HG02943 (cell line): ENCODE results near the gene TSHZ2.

Experiments used
- ATAC-seq: cut with Tn5 transposase; IDR thresholded peaks from one replicate; pipeline ENCODE4 v1.9.1; 2021; ENCODE audit warnings: mild to moderate bottlenecking, low read depth, moderate library complexity; ENCODE audit not compliant: unreplicated experiment

The TSHZ2 gene

DNA sequence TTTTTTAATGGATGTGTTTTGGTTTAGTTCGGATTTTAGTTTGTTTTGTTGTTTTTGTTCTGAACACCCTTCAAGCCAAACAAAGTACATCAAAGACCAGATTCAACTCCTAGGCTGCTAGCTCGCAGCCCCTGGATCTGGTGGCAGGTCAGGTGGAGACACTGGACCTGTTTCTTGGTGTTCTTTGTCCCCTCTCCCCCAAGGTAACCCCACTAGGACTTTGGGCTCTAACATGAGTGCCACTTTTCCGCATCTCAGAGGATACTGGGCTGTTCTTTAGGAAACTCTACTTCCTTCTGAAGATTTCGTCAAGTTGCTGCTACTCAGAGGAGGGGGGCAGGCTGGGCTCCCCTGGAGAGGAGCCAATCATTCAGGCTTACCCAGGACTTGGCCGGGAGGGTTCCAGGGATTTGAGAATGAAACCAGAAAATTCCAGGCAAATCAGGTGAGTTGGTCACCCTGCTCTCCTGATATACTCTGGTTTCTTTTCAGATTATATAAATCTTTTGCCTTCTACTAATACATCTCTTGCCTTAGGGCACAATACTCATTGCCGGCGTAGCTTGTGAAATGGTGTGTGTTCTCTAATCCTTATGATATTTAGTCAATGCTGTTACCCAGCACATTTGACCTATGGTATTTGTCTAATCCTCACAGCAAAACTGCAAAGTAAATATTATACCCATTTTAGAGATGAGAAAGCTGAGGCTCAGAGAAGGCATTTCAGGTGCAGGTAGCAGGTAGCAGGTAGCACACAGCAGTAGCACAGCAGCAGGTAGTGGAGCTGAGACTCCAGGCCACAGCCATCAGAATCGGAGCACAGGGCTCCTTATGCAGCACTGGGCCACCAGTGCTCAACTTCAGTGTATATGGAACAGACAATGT is 291.6 kb downstream of the TSHZ2 start:
- no peak for ATAC-seq

DNA sequence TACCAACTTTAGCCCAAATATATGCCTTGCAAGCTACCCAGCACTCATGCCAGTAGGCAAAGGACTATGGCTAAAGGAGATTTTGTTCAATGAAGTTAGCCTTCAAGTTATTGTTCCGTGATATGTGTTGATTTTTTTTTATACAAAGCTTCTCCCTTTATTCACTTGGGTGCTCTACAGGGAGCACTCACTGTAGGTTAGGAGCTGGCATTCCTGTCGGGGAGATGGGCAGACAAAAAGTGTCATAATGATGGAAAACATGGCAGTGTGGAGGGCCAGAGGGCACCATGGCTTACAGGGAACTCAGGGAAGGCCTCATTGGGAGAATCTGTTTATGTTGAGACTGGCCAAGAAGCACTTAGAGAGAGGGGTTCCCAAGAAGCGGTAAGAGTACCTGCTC is 292.4 kb downstream of the TSHZ2 start:
- no peak for ATAC-seq

DNA sequence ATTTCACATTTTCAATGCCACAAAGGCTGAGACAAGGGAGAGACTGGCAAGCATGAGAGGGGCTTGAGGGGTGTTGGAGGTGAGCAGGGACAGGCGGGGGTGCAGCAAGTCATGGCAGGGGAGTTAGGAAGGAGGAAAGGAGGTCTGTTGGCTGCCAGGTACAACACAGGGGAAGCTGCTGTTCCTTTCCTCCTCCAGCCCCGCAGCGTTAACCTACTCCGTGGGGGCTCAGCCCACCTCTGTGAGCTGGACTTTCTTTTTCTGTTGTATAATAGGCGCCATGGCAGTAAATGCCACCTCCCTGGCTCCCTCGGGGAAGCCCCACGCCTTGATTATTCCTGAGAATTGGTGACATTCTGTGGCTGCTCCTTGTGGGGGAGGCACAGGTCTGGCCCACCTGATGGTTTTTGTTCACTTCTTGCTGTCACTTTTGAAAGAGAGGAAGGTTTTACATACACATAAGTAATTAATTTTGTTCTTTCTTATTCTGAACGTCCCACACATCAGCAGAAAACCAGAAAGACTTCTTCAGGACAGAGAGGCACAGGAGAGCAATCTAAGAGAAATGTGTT is 293.2 kb downstream of the TSHZ2 start:
- no peak for ATAC-seq

DNA sequence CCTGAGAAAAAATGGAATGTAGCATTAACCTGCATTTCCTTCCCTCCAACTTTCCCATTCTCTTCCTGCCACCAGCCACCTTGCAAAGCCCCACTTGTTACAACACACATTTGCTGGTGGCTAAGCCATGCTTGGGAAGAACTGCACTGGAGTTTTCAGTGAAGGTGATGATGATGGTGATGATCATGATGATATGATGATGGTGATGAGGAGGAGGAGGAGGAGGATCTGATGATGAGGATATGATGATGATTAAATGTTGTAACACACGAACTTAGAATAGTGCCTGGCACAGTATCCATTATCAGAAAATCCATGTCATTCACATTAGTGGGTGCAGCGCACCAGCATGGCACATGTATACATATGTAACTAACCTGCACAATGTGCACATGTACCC is 297.2 kb downstream of the TSHZ2 start:
- ATAC-seq: no peak

DNA sequence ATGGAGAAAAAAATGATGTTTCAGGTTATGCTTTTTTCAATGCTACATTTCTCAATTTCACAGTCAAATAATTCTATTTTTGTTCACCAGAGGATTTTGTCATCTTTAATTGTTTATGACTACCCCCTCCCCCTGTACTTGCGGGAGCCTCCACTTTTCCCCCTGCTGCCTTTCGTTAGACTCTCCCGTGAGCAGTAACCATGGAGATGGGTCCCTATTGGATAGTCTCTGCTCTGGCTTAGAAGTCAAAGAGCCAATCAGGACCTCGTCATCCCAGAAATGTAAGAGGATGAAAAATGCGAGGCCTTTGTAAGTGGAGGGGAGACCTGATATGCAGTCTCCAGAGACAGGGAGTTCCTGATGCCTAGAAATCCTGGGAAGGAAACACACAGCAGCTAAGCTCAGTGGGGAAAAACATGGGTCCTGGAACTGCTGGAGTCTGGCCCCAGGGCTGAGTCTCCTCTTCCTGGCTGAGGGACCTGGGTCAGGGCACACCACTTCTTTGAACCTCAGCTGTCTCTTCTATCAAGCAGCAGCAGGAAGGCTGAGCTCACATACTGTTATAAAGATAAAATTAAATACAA is 298.7 kb downstream of the TSHZ2 start:
- no peak for ATAC-seq

DNA sequence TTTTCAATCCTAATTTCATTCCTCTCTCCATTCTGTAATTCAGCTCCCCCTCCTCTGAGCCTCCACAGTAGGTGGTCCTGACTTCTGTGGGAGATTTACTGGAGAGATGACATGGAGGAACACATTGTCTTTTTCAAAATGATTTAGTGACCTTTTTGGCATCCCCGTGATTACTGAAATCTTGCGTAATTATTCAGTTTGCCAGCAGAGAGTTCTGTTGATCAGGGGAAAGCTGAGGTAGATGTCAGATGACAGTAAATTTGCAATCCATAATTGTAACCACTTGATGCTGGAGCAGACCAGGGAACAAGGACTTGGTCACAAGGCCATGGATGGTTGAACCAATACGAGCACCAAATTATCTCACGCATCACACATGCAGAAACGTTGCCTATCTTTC is 302.2 kb downstream of the TSHZ2 start:
- no peak for ATAC-seq

DNA sequence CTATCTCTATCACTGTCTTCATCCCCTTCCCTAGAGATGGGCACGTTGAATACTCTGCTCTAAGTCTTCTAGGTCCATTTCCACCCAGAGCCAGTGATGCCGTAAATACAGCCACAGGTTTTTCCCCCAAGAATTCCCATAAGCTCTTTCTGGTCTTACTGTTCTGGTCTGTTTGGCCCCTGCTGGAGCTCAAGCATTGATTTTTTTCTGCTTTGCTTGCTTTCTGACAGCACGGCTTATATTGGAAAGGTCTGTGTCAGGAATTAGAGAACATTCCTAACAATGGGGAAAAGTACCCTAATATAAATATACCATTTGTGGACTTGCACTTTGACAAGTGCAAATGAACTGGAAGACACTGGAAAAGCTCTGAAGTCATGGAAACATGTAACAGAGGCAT is 302.6 kb downstream of the TSHZ2 start:
- no peak for ATAC-seq

DNA sequence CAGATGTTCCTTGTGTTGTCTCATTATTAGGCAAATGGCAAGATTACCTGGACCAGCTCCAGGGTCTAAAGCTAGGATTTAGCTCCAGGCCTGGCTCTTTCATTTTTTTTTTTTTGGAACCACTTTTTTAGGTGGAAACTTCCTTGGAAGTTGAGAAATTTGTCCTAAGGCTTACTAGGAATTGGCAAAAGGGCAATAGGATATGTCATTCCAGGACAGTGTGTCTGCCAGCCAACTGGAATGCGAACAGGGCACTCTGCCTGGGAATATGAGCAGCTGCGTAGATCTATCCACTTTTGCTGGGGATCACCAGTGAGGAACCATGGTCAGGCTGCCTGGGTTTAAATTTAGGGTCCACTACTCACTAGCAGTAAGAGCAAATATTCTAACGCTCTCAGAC is 304.0 kb downstream of the TSHZ2 start:
- ATAC-seq: no peak

DNA sequence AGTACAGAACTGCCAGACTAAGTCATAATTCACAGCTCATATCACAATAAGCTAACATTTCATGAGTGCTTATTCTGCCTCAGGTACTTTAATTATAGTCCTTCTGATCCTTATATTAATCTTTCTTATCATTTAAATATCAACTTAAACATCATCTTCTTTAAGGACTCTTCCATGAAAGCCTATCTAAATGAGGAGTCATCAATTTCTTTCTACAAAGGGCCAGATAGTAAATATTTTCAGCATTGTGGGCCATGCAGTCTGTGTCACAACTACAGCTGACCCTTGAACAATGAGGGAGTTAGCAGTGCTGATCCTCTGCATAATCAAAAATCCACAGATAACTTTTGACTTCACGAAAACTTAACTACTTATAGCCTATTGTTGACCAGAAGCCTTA is 306.4 kb downstream of the TSHZ2 start:
- ATAC-seq: no peak

DNA sequence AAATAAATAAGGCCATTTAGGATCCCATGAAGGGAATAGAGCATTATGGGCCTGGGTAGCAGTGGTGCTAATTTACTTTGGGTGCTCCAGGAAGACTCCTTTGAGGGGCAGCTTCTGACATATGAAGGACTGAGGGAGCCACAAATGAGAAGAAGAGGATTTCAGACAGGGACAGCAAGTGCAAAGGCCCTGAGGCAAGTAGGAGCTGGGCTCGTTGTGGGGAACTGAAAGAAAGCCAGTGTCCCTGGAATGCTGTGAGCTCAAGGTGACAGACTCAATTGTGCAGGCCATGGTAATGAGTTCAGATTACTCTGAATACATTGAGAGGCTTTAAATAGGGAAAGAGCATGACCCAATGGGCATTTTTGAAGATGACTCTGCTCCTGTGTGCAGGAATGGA is 307.6 kb downstream of the TSHZ2 start:
- no peak for ATAC-seq

DNA sequence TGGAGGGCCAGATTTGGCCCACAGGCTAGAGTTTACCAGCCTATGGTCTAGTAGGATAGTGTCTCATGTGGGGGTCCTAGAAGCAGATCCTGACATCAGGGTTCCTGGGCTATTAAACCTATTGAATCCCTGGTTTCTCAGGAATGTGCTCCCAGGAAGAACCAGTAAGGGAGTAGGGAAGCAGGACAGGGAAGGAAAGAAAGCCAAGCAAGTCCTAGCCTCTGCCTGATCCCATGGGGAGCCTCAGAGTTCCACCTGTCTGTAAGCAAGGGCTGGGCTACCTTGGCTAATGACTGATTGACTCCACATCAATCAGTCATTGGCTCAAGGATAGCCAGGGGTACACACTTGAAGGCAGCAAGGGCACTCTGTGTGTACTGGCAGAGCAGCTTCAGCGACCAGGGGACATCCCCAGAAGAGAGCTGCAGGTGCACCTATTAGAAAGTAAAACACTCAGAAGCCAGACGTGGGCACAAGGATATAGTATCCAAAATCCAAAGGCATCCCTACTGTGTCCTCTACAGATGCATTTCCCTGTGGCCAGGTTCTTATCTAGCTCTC is 309.5 kb downstream of the TSHZ2 start:
- no peak for ATAC-seq

DNA sequence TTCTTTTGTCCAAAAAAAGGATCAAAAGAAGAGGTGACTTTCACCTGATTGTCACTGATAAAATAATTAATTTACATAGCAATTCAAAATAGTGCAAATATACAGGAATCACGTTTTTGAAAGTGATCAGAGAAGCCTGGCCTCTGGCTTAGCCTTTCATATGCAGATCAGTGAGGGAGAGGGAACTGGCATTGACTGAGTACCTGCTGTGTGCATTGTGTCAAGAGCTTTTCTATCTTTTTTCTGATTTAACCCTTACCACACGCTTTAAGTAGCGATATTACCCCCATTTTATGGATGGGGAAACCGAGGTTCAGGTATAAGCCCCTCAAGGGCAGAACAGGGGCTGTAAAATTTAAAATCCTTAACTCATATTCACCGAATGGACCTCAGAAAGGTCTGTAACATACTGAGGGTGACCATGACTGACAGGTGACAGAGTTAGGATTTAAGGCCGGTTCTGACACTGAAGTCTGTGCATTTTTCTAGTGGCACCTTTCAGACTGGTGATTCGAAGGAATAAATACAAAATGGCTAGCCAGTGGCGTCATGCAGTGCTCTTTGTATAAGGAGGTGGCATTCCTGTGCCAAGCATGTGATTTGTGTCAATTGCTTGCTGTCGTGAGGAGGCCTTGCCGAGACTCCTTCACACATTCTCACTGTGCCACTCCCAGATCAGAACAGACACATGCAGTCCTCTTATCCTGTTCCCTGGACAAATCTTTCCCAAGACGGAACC is 310.2 kb downstream of the TSHZ2 start:
- no peak for ATAC-seq

DNA sequence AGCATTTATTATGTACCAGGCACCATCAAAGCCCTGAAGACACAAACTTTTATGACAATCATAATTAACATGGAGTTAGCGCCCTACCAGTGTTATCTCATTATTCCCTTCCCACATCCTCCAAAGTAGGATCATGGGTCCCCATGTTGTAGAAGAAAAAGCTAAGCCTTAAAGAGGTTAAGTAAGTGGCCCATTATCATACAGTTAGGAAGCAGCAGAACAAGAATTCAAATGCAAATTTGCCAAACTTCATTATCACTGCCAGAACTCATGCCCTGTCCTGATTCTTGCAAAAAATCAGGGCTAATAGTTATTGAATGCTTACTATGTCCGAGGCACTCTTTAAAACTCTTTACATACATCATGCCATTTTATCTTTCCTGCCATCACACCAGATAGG is 310.9 kb downstream of the TSHZ2 start:
- no peak for ATAC-seq

DNA sequence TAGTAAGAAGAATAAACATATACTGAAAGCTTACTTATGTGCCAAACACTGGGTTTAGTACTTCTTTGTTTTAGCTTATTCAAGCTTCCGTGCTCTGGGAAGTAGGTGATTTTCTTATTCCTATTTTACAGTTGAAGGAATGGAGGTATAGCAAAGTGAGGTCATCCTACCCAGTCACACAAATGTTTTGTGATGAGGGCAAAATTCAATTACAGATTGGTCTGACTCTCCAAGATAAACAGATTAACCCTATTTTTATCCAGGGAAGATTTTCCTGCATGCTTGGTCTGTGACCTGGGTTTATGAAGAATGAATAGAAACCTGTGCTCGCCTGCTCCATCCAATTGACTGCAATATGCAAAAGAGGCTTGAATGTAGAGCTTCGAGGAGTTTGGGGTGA is 311.4 kb downstream of the TSHZ2 start:
- no peak for ATAC-seq

DNA sequence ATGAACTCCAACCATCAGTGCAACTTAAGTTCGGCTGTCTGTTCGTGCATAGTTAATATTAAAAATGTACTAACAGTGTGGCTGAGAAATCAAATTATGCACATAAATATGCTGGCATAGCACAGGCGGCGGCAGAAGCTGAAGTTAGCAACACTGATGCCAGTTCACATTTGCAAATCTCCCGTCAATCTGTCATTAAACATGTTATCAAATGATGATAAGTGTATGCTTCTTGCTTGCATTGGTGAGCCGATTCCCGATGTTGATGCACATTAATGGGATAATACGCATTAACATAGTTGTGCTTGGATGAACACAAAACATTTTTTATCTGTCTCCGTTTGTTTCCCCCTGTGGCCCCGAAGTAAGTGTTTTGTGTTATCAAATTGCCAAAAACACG is 312.1 kb downstream of the TSHZ2 start:
- no peak for ATAC-seq

DNA sequence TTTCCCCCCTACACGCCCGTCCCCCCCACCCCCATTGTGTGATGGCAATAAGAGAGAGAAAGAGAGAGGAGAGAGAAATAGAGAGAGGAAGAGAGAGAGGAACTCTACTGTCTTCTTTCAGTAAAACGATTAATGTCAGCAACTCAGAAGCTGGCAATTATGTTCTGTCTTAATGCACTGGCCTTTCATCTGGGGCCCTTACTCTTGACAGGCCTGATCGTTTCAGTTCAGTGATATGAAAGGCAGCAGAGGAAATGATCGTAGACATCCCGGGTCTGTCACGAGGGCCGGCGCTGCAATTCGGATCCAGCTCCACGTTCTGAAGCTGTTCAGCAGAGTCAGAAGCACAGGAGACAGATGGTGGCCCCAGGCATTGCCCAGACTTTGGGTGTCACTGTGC is 312.5 kb downstream of the TSHZ2 start:
- ATAC-seq: no peak

DNA sequence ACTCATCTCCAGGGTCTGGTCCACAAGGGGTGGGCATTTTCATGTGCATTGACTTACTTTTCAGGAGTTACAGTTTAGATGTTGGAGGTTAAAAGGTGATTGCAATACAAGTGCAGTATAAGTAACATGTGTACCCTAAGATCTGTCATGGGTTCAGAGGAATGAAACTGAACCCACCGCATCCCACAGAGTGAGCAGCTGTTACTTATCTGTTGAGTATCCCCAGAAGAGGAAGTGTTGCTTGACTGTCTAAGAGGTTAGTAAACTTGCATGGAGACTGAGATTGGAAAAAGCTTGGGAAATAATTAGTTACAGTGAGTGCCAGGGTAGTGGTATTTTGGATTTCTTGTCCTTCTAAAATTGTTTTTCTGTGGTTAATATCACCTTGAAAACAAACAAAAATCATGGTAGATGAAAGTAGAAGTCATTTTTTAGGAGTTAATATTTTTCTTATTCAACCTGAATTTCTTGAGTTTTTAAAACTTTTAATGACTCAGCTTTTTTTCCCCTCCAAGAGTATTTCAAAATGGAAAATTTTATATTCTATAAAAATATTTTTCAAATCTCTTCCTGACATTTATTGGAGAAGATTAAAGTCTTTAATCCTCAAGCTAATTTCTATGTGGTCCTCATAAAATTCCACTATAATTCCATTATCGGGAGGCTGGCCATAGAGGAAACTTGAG is 315.3 kb downstream of the TSHZ2 start:
- ATAC-seq: no peak

DNA sequence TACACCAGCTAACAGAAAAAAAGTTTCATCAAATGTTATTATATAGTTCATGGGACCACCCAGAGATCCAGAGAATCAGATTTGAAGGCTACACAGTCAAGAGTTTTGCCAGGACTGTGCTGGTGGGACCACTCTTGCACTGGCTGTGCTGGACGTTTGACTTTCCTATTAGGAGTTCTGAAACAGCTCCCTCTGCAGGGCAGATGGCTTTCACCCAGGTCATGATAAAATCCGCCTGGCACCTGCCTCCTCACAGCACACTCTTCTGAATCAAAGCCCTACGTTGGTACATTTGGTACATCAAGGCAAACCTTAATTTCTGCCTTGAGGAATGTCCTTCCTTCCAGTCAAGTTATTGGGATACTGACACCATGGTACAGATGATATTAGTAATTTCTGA is 319.4 kb downstream of the TSHZ2 start:
- no peak for ATAC-seq

DNA sequence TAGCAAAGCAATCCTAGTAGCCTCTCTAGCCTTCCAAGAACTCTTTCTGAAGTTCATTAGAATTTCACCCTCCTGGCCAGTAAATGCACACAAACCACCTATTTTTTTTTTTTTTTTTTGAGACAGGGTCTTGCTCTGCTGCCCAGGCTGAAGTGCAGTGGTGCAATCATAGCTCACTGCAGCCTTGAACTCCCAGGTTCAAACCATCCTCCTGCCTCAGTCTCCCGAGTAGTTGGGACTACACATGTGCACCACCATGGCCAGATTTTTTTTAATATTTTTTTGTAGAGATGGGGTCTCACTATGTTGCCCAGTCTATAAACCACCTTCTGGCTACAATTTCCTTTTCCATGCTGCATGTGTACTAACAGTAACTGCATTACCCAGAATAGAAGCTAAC is 320.2 kb downstream of the TSHZ2 start:
- ATAC-seq: no peak

DNA sequence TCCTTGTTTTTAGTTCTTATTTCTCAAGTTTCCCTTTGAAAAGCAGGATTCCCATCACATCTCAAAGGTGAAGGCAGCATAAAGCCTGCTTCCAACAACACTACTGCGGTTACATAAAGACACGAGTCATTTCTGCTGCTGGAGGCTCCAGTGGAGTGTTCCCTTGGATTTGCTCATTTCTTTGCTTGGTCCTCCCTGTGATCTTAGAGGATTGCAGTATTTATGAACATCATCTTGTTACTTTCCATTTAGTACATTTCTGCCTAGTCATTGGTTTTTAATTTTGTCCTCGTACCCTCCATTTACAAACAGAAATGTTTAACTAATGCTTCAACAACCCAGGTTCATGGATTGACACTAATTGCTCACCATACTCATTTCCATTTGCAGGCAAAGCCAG is 322.6 kb downstream of the TSHZ2 start:
- ATAC-seq: no peak
